Epithelial cell of esophagus (primary cell): ENCODE data around the gene SCRN1.

Experiments
- DNase-seq: peaks from one replicate; pipeline ENCODE4 v3.0.0; 2010; ENCODE audit warnings: low read depth
- H3K4me3 ChIP-seq: 2 replicates; pipeline ENCODE4 v1.5.1; 2011; ENCODE audit warnings: mild to moderate bottlenecking, low read length, control low read depth
- CTCF ChIP-seq: IDR thresholded peaks from 2 replicates; pipeline ENCODE4 v1.5.1; 2011; ENCODE audit warnings: low read depth, mild to moderate bottlenecking, low read length, control low read depth, inconsistent platforms; ENCODE audit not compliant: insufficient read depth; ENCODE audit errors: missing control alignments

Gene SCRN1

GRCh38 chr7:29935111-29935510 lies 54.5 kb downstream of the SCRN1 start:
- no peak overlapping the region for H3K4me3 ChIP-seq
- DNase-seq = no peak
- TF ChIP-seq CTCF = no peak

- no peak overlapping the region for H3K4me3 ChIP-seq
- DNase-seq = no peak
- TF ChIP-seq CTCF = no peak
Measured at GRCh38 chr7:29929018-29929807, 60.4 kb downstream of the SCRN1 start.

- no peak overlapping the region for H3K4me3 ChIP-seq
- DNase-seq = no peak
- no peak for TF ChIP-seq CTCF
Measured at GRCh38 chr7:29926741-29927140, 62.9 kb downstream of the SCRN1 start.

GRCh38 chr7:29926216-29926615 lies 63.4 kb downstream of the SCRN1 start:
- no peak for TF ChIP-seq CTCF

GRCh38 chr7:29924684-29925083 lies 64.9 kb downstream of the SCRN1 start:
- no peak overlapping the region for H3K4me3 ChIP-seq
- TF ChIP-seq CTCF = no peak
- no peak for DNase-seq

More at GRCh38 chr7:29926216-29926615, 63.4 kb downstream of the SCRN1 start:
- H3K4me3 ChIP-seq = no peak overlapping the region
- no peak for DNase-seq

- no peak overlapping the region for H3K4me3 ChIP-seq
- DNase-seq = no peak
- no peak for TF ChIP-seq CTCF
Measured at GRCh38 chr7:29924006-29924405, 65.6 kb downstream of the SCRN1 start.

GRCh38 chr7:29922921-29923700 lies 66.5 kb downstream of the SCRN1 start:
- no peak for DNase-seq
- H3K4me3 ChIP-seq = no peak overlapping the region
- no peak for TF ChIP-seq CTCF
